Cardiac fibroblast (primary cell): Measurements from ENCODE around the gene SMIM35.
"Not testable (repeated sequence)": the region's sequence is repeated elsewhere in the genome, so short reads cannot be mapped to it uniquely, and the experiment has no call there.

ENCODE experiments used
- DNase-seq, 2 donors: peaks; one replicate each; pipeline versions ENCODE4 v3.0.0 to v3.0.0-alpha.2; 2010; ENCODE audit warnings: low read depth in 2 of 2
- H3K4me3 ChIP-seq, 2 donors: replicated peaks in 1 of 2; 1 replicate in 1 of 2; 2 replicates in 1 of 2; pipeline ENCODE4 v1.5.1; 2011; ENCODE audit warnings: low read depth in 2 of 2, low read length in 2 of 2, mild to moderate bottlenecking in 2 of 2, moderate library complexity in 1 of 2
- CTCF ChIP-seq: IDR thresholded peaks from one replicate; pipeline ENCODE4 v1.5.1; 2011; ENCODE audit warnings: low read depth, mild to moderate bottlenecking, low read length, inconsistent platforms

The SMIM35 gene

DNA sequence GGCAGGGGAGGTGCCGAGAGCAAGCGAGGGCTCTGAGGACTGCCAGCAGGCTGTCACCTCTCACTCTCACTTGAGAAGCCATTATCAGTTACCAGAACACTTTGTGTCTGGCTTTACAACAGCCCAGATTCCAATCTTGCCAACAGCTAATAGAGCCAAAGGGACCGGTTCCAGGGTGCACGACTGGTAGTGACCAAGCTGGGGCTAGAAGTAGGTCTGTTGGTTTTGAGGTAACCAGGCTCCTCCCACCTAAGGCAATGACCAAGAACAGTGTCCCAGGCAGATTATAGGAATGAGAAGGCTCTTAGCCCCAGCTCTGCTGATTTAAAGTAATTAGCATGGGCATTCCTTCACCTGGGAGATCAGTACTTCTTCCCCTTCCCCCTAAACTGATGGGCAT, 107.8 kb downstream of the SMIM35 start:
- no peak for DNase-seq
- no peak overlapping the region for H3K4me3 ChIP-seq

DNA sequence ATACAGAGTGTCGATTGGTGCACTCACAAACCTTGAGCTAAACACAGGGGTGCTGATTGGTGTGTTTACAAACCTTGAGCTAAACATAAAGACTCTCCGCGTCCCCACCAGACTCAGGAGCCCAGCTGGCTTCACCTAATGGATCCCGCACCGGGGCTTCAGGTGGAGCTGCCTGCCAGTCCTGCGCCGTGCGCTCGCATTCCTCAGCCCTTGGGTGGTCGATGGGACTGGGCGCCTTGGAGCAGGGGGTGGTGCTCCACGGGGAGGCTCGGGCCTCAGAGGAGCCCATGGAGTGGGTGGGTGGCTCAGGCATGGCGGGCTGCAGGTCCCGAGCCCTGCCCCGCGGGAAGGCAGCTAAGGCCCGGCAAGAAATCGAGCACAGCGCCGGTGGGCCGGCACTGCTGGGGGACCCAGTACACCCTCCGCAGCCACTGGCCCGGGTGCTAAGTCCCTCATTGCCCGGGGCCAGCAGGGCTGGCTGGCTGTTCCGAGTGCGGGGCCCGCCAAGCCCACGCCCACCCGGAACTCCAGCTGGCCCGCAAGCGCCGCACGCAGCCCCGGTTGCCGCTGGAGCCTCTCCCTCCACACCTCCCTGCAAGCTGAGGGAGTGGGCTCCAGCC, 108.4 kb downstream of the SMIM35 start:
- not testable (repeated sequence) for DNase-seq, H3K4me3 ChIP-seq

More for the DNA sequence above, 107.8 kb downstream of the SMIM35 start:
- no peak for TF ChIP-seq CTCF

DNA sequence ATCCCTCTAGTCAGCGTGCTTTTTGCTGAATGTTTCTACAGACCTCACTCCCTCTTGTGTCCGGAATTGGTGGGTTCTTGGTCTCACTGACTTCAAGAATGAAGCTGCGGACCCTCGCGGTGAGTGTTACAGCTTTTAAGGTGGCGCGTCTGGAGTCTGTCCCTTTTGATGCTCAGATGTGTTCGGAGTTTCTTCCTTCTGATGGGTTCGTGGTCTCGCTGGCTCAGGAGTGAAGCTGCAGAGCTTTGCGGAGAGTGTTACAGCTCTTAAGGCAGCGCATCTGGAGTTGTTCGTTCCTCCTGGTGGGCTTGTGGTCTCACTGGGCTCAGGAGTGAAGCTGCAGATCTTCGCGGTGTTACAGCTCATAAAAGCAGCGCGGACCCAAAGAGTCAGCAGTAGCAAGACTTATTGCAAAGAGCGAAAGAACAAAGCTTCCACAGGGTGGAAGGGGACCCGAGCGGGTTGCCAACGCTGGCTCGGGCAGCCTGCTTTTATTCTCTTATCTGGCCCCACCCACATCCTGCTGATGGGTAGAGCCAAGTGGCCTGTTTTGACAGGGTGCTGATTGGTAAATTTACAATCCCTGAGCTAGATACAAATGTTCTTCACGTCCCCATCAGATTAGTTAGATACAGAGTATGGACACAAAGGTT, 109.0 kb downstream of the SMIM35 start:
- H3K4me3 ChIP-seq, DNase-seq: not testable (repeated sequence)

DNA sequence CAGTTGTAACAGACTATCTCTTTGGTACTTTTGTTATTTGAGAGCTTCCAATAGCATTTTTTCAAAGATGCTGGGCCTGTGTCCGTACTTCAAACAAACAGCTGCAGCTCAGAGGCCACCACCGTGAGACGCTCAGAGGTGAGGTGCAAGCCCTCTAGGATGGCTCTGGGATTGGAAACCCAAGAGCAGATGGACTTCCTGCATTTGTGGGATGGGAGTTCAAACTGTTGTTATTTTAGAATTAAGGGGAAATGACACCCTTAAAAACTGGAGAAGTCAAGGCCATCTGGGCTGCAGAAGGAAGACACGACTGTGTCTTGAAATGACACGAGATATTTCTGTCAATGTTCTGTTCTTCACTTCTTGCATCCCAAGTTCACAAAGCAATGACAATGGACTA, 109.7 kb downstream of the SMIM35 start:
- DNase-seq = no peak

GRCh38 chr11:117976445-117976844, 110.3 kb downstream of the SMIM35 start:
- TF ChIP-seq CTCF = no peak
- no peak overlapping the region for H3K4me3 ChIP-seq
- no peak for DNase-seq

More for the DNA sequence above, 109.7 kb downstream of the SMIM35 start:
- no peak for TF ChIP-seq CTCF
- H3K4me3 ChIP-seq = no peak overlapping the region

DNA sequence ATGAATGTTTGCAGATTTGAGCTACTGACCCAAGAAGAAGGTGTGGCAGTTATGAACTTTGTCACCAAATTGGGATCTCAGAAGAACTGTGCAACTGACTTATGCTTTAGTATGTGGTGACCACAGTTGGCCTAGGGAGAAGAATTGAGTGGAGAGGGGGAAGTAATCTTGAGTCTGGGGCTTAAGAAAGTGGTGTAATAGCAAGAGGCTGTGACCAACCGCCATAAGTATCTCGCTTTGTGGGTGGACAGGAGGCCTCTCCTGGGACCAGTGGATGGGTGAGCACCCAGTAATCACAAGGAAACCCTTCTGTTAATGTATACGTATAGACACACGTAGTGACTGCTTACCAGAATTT, 113.3 kb downstream of the SMIM35 start:
- H3K4me3 ChIP-seq = no peak overlapping the region
- TF ChIP-seq CTCF = no peak
- DNase-seq = no peak

DNA sequence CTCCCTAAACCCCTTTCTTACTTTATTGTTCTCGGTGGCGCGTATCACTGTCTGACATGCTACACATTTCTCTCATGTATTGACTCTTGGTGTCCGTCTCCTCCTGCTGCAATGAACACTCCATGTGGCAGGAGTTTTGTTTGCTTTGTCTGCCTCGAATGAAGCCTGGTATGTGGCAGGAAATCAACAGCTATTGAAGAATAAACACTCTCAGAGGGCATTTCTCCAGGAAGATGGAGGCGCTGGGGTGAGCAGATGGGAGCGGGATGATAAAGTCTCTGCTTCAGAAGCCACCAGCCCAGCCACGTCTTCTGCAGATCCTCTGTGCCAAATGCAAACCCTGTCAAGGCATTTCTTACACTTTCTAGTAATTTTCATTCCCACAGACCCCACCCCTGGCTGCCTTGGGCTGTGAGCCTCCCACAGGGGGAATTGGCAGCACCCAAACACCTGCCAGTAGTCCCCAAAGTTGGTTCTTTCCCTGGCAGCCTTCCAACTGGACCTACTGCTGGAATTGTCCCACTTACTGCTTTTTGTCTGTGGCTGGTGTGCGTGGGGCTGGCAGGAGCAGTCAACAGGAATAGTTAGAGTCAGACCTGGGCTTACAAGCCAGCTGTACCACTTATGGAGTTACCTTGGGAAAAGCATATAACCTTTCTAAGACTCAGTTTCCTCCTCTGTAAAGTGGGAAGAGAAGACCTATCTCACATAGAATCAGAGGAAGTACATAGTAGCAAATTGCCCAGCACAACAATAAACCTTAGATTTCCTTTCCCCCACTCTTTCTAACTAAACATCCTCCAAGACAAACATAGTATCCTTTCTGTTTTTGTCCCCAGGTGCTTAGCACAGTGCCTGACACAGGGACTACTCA, 113.9 kb downstream of the SMIM35 start:
- H3K4me3 ChIP-seq = no peak overlapping the region

More for the DNA sequence above, 113.9 kb downstream of the SMIM35 start:
- no peak for DNase-seq
- no peak for TF ChIP-seq CTCF
